IMR-90 (cell line): ENCODE data around the gene APCDD1L. TPM values are rescaled to one million over a fixed set of nuclear protein-coding genes. Genes with fewer than 3 reads are reported as not detected.

Experiments
- ATAC-seq: fragments of 200-7000 bp; cut with Tn5 transposase; 2 replicates; pipeline ENCODE4 v1.9.1; 2020; ENCODE audit warnings: low read depth, mild to moderate bottlenecking, moderate library complexity
- BruUV-seq: library from RNA; stranded (reverse); fragments of 400-500 nt; replicated peaks from 2 replicates; lab custom pipeline; 2021; lab: Mats Ljungman, UMichigan
- CTCF ChIA-PET: fragments of 300-600 bp; formaldehyde crosslinking; extraction: SDS; loops from one replicate; lab custom pipeline; 2021; ENCODE audit warnings: antibody characterized with exemption; lab: Yijun Ruan, JAX
- POLR2A ChIA-PET: fragments of 300-600 bp; sonication (Branson Sonifier 250); formaldehyde crosslinking; loops from one replicate; lab custom pipeline; 2022; ENCODE audit warnings: antibody characterized with exemption; ENCODE audit not compliant: unreplicated experiment; lab: Charles Lee
- DNase-seq: peaks from one replicate; pipeline ENCODE4 v3.0.0; 2013
- H2AFZ ChIP-seq: replicated peaks from 2 replicates; pipeline ENCODE3; 2013; ENCODE audit warnings: low read length, mild to moderate bottlenecking; ENCODE audit not compliant: poor library complexity
- H2AK5ac ChIP-seq: 2 replicates; pipeline ENCODE4 v1.6.1; 2013; ENCODE audit warnings: low read depth, low read length, inconsistent platforms
- H2AK9ac ChIP-seq: replicated peaks from 2 replicates; pipeline ENCODE3; 2013; ENCODE audit warnings: mild to moderate bottlenecking, low read depth, low read length, moderate library complexity; ENCODE audit not compliant: poor library complexity
- H2BK120ac ChIP-seq: 2 replicates; pipeline ENCODE4 v1.6.1; 2013; ENCODE audit warnings: low read depth, low read length, inconsistent platforms
- H2BK15ac ChIP-seq: 3 replicates; pipeline ENCODE4 v1.6.1; 2013; ENCODE audit warnings: low read depth, low read length, inconsistent platforms
- H2BK20ac ChIP-seq: 2 replicates; pipeline ENCODE4 v1.6.1; 2013; ENCODE audit warnings: low read depth, mild to moderate bottlenecking, inconsistent platforms, low read length, moderate library complexity
- H2BK5ac ChIP-seq: 2 replicates; pipeline ENCODE4 v1.6.1; 2013; ENCODE audit warnings: mild to moderate bottlenecking, low read depth, low read length, inconsistent platforms; ENCODE audit not compliant: poor library complexity, severe bottlenecking
- H3K14ac ChIP-seq: replicated peaks from 2 replicates; pipeline ENCODE4 v1.6.1; 2013; ENCODE audit warnings: low read depth, low read length, inconsistent platforms
- H3K18ac ChIP-seq: 2 replicates; pipeline ENCODE4 v1.6.1; 2013; ENCODE audit warnings: low read depth, low read length, control low read depth
- H3K23ac ChIP-seq: 2 replicates; pipeline ENCODE4 v1.6.1; 2013; ENCODE audit warnings: low read depth, low read length, inconsistent platforms
- H3K27ac ChIP-seq: 2 replicates; pipeline ENCODE4 v1.5.1; 2013; ENCODE audit warnings: mild to moderate bottlenecking, control low read depth, low read length; ENCODE audit not compliant: insufficient read depth
- H3K27me3 ChIP-seq: 2 replicates; pipeline ENCODE4 v1.6.1; 2013; ENCODE audit warnings: low read length; ENCODE audit not compliant: control insufficient read depth, insufficient read depth
- H3K36me3 ChIP-seq: 2 replicates; pipeline ENCODE4 v1.6.1; 2013; ENCODE audit warnings: low read length, mixed read lengths; ENCODE audit not compliant: control insufficient read depth, insufficient read depth
- H3K4ac ChIP-seq: 2 replicates; pipeline ENCODE4 v1.6.1; 2013; ENCODE audit warnings: low read depth, low read length, inconsistent platforms
- H3K4me1 ChIP-seq: 2 replicates; pipeline ENCODE4 v1.6.1; 2013; ENCODE audit warnings: low read length, mixed read lengths; ENCODE audit not compliant: control insufficient read depth, insufficient read depth
- H3K4me2 ChIP-seq: 2 replicates; pipeline ENCODE4 v1.6.1; 2013; ENCODE audit warnings: low read depth, mild to moderate bottlenecking, control low read depth, low read length, moderate library complexity
- H3K4me3 ChIP-seq: 2 replicates; pipeline ENCODE4 v1.5.1; 2013; ENCODE audit warnings: low read depth, mild to moderate bottlenecking, control low read depth, low read length, moderate library complexity; ENCODE audit not compliant: insufficient read depth
- H3K56ac ChIP-seq: 2 replicates; pipeline ENCODE4 v1.6.1; 2013; ENCODE audit warnings: low read length, inconsistent platforms; ENCODE audit not compliant: insufficient read depth; ENCODE audit errors: extremely low read depth
- H3K79me1 ChIP-seq, 2 experiments: 2 replicates each; pipeline ENCODE4 v1.6.1; 2013; ENCODE audit warnings: low read length in 2 of 2, inconsistent platforms in 1 of 2, low read depth in 1 of 2
- H3K9ac ChIP-seq: 2 replicates; pipeline ENCODE4 v1.6.1; 2013; ENCODE audit warnings: low read depth, low read length, control low read depth
- H3K9me1 ChIP-seq: 2 replicates; pipeline ENCODE4 v1.6.1; 2013; ENCODE audit warnings: low read length, inconsistent platforms; ENCODE audit not compliant: insufficient read depth
- H3K9me3 ChIP-seq: 2 replicates; pipeline ENCODE4 v1.6.1; 2013; ENCODE audit warnings: low read length; ENCODE audit not compliant: control insufficient read depth, insufficient read depth
- H4K20me1 ChIP-seq: 2 replicates; pipeline ENCODE4 v1.6.1; 2013; ENCODE audit warnings: low read length, inconsistent platforms; ENCODE audit not compliant: insufficient read depth
- H4K5ac ChIP-seq: 2 replicates; pipeline ENCODE4 v1.6.1; 2013; ENCODE audit warnings: mild to moderate bottlenecking, low read depth, low read length, control low read depth
- H4K8ac ChIP-seq, 2 experiments: 2 replicates each; pipeline ENCODE4 v1.6.1; 2013; ENCODE audit warnings: low read depth in 2 of 2, low read length in 2 of 2, control low read depth in 1 of 2, inconsistent platforms in 1 of 2
- H4K91ac ChIP-seq: 2 replicates; pipeline ENCODE4 v1.6.1; 2013; ENCODE audit warnings: low read depth, low read length, inconsistent platforms; ENCODE audit not compliant: insufficient read depth
- BHLHE40 ChIP-seq: fragments of 150-350 bp; IDR thresholded peaks from 2 replicates; pipeline ENCODE4 v1.6.1; 2016; ENCODE audit warnings: mild to moderate bottlenecking, low read depth, low read length
- CEBPB ChIP-seq: IDR thresholded peaks from 2 replicates; pipeline ENCODE4 v1.6.1; 2012; ENCODE audit warnings: low read depth, low read length, improper control_type of control experiment
- CHD1 ChIP-seq: IDR thresholded peaks from 2 replicates; pipeline ENCODE4 v1.6.1; 2012; ENCODE audit warnings: low read depth, low read length, improper control_type of control experiment
- FOS ChIP-seq: fragments of 150-350 bp; IDR thresholded peaks from 2 replicates; pipeline ENCODE4 v1.6.1; 2016; ENCODE audit warnings: low read depth, low read length
- MAFK ChIP-seq: IDR thresholded peaks from 2 replicates; pipeline ENCODE4 v1.6.1; 2012; ENCODE audit warnings: low read depth, low read length, improper control_type of control experiment
- MAZ ChIP-seq: IDR thresholded peaks from 2 replicates; pipeline ENCODE4 v1.6.1; 2012; ENCODE audit warnings: low read depth, mild to moderate bottlenecking, low read length, improper control_type of control experiment, moderate library complexity, borderline replicate concordance
- MXI1 ChIP-seq: IDR thresholded peaks from 2 replicates; pipeline ENCODE4 v1.6.1; 2012; ENCODE audit warnings: low read depth, mild to moderate bottlenecking, low read length, moderate library complexity, borderline replicate concordance
- NFE2L2 ChIP-seq: fragments of 150-350 bp; IDR thresholded peaks from 2 replicates; pipeline ENCODE4 v1.6.1; 2016; ENCODE audit warnings: low read depth, mild to moderate bottlenecking, low read length
- POLR2A ChIP-seq: IDR thresholded peaks from 2 replicates; pipeline ENCODE4 v1.6.1; 2012; ENCODE audit warnings: mild to moderate bottlenecking, low read depth, low read length
- RAD21 ChIP-seq: IDR thresholded peaks from 2 replicates; pipeline ENCODE4 v1.6.1; 2012; ENCODE audit warnings: low read length, improper control_type of control experiment
- RCOR1 ChIP-seq: IDR thresholded peaks from 2 replicates; pipeline ENCODE4 v1.6.1; 2012; ENCODE audit warnings: mild to moderate bottlenecking, low read length, improper control_type of control experiment; ENCODE audit not compliant: insufficient replicate concordance
- RFX5 ChIP-seq: IDR thresholded peaks from 2 replicates; pipeline ENCODE4 v1.8.0; 2012; ENCODE audit warnings: low read depth, mild to moderate bottlenecking, low read length, moderate library complexity
- SMC3 ChIP-seq: fragments of 150-350 bp; IDR thresholded peaks from 2 replicates; pipeline ENCODE4 v1.6.1; 2016; ENCODE audit warnings: low read depth, mild to moderate bottlenecking, antibody characterized with exemption, low read length, moderate library complexity
- WGBS, 2 experiments: methylation state at CpG; one replicate each; pipeline versions ENCODE4 v1.1.5 to v1.1.7; 2013; ENCODE audit warnings: missing lambda C conversion rate in 2 of 2; ENCODE audit not compliant: insufficient read length in 1 of 2; ENCODE audit errors: extremely low coverage in 2 of 2; 5-methylcytosine and 5-hydroxymethylcytosine counted together
- dilution Hi-C: fragments of 300-500 bp; cut with HindIII; formaldehyde crosslinking; loops from one replicate; pipeline ENCODE4 v1.14.3; 2018; ENCODE audit warnings: low sequenced_read_pairs; ENCODE audit not compliant: unreplicated experiment
- in situ Hi-C: fragments of 300-500 bp; cut with MboI; formaldehyde crosslinking; loops from 3 replicates; pipeline ENCODE4 v1.14.3; 2019; ENCODE audit warnings: low sequenced_read_pairs, inconsistent platforms, mixed read lengths
- intact Hi-C: fragments of 100-400 bp; cut with micrococcal nuclease; formaldehyde crosslinking; loops from 2 replicates; pipeline ENCODE4 v1.10.0; 2022
- polyA plus RNA-seq, 3 experiments: library from polyadenylated mRNA; depleted of rRNA; stranded (reverse); fragments of >200 nt; gene quantifications; 2 replicates each; pipeline ENCODE4 v1.2.3, GENCODE V29; 2012; ENCODE audit warnings: low replicate concordance in 1 of 3
- total RNA-seq: library from RNA; depleted of rRNA; stranded (reverse); fragments of >200 nt; gene quantifications from 2 replicates; pipeline ENCODE4 v1.2.3, GENCODE V29; 2012
- TF ChIP-seq, protein P1 (sequence below): conservative IDR thresholded peaks from 2 replicates; pipeline ENCODE4 v1.5.1; 2012; ENCODE audit warnings: mild to moderate bottlenecking, low read depth, low read length, improper control_type of control experiment
- TF ChIP-seq, protein P2 (sequence below): fragments of 150-350 bp; IDR thresholded peaks from 2 replicates; pipeline ENCODE4 v1.6.1; 2017; ENCODE audit warnings: mild to moderate bottlenecking, antibody characterized with exemption, low read length, low read depth

The APCDD1L gene
- total and polyA plus RNA-seq, 2 of the 4 experiments (the other 2 are of a cell fraction) = 2.5 to 18.3 TPM

GRCh38 chr20:58479726-58480440 is 35.3 kb downstream of the APCDD1L start:
- H2BK15ac ChIP-seq = no peak overlapping the region
- H3K23ac ChIP-seq = no peak overlapping the region
- no peaks in the 10 kb centered on the region for H3K79me1 ChIP-seq
- no peak overlapping the region for H3K4me3 ChIP-seq
- CTCF ChIA-PET = no interaction called here
- BruUV-seq = no TSS peak
- no peak overlapping the region for H4K91ac ChIP-seq
- H2BK120ac ChIP-seq = no peak overlapping the region
- H3K14ac ChIP-seq = no peak overlapping the region
- dilution Hi-C loops = no loop called here
- H3K27ac ChIP-seq = no peak overlapping the region
- H3K18ac ChIP-seq = no peak overlapping the region
- in situ Hi-C loops = loop anchor here (10.0 kb wide), 1 partner anchor 375 kb away; the partner anchor contains the start of genes GNAS and GNAS-AS1
- H2AK5ac ChIP-seq = no peak overlapping the region
- H4K20me1 ChIP-seq = no peaks in the 10 kb centered on the region; the same call in 1 of the 2 replicates
- 80% methylated on average over 1 of the region's 9 CpGs; no CpG with 5 or more reads in 1 of the 2 experiments for WGBS, 2 experiments
- H3K9ac ChIP-seq = no peak overlapping the region
- H2AK9ac ChIP-seq = no peak overlapping the region
- DNase-seq (no peak), ATAC-seq (no peak)
- no peak overlapping the region for H3K56ac ChIP-seq
- H2BK20ac ChIP-seq = no peak overlapping the region
- H2AFZ ChIP-seq = no peak overlapping the region
- no peak overlapping the region for H2BK5ac ChIP-seq
- H3K36me3 ChIP-seq = no peaks in the 10 kb centered on the region
- H3K4me2 ChIP-seq = no peak overlapping the region
- H4K8ac ChIP-seq = no peak overlapping the region
- no peak overlapping the region for H4K5ac ChIP-seq
- no peaks in the 10 kb centered on the region for H3K27me3 ChIP-seq
- peaks cover 8% of the 10 kb centered on the region for H3K9me3 ChIP-seq
- no peaks in the 10 kb centered on the region for H3K9me1 ChIP-seq
- H3K4ac ChIP-seq = no peak overlapping the region
- no peaks in the 10 kb centered on the region for H3K4me1 ChIP-seq
- intact Hi-C loops = loop anchor here (5.0 kb wide), 2 partner anchors 172 to 212 kb away; partner anchors contain the start of genes NPEPL1 and STX16
- POLR2A ChIA-PET = no interaction called here
- TF ChIP-seq NFE2L2 = no peak
- no peak for TF ChIP-seq MAZ
- no peak for TF ChIP-seq MAFK
- no peak for TF ChIP-seq RAD21
- TF ChIP-seq, protein P1, sequence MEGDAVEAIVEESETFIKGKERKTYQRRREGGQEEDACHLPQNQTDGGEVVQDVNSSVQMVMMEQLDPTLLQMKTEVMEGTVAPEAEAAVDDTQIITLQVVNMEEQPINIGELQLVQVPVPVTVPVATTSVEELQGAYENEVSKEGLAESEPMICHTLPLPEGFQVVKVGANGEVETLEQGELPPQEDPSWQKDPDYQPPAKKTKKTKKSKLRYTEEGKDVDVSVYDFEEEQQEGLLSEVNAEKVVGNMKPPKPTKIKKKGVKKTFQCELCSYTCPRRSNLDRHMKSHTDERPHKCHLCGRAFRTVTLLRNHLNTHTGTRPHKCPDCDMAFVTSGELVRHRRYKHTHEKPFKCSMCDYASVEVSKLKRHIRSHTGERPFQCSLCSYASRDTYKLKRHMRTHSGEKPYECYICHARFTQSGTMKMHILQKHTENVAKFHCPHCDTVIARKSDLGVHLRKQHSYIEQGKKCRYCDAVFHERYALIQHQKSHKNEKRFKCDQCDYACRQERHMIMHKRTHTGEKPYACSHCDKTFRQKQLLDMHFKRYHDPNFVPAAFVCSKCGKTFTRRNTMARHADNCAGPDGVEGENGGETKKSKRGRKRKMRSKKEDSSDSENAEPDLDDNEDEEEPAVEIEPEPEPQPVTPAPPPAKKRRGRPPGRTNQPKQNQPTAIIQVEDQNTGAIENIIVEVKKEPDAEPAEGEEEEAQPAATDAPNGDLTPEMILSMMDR = no peak
- TF ChIP-seq MXI1 = no peak
- no peak for TF ChIP-seq POLR2A
- no peak for TF ChIP-seq FOS
- no peak for TF ChIP-seq CEBPB
- no peak for TF ChIP-seq RCOR1
- TF ChIP-seq CHD1 = no peak
- TF ChIP-seq BHLHE40 = no peak
- TF ChIP-seq SMC3 = no peak
- TF ChIP-seq, protein P2, sequence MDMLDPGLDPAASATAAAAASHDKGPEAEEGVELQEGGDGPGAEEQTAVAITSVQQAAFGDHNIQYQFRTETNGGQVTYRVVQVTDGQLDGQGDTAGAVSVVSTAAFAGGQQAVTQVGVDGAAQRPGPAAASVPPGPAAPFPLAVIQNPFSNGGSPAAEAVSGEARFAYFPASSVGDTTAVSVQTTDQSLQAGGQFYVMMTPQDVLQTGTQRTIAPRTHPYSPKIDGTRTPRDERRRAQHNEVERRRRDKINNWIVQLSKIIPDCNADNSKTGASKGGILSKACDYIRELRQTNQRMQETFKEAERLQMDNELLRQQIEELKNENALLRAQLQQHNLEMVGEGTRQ = no peak
- no peak for TF ChIP-seq RFX5
